GM20000 (cell line): ENCODE measurements around the gene NELFA.

Experiments
- DNase-seq: peaks from one replicate; pipeline ENCODE4 v3.0.0; 2012; ENCODE audit warnings: low spot score
- CTCF ChIP-seq: IDR thresholded peaks from 2 replicates; pipeline ENCODE4 v1.5.1; 2012; ENCODE audit warnings: mild to moderate bottlenecking, control low read depth; ENCODE audit errors: extremely low read depth, missing control alignments

The NELFA gene

GRCh38 chr4:1990676-1991075 is 18.1 kb downstream of the NELFA start:
- DNase-seq, result no peak
- TF ChIP-seq CTCF, result no peak

- TF ChIP-seq CTCF, result no peak
Measured at GRCh38 chr4:1990348-1990645, 18.5 kb downstream of the NELFA start.

GRCh38 chr4:1989533-1990347 is 19.0 kb downstream of the NELFA start:
- no peak for TF ChIP-seq CTCF
- no peak for DNase-seq

More at GRCh38 chr4:1990348-1990645, 18.5 kb downstream of the NELFA start:
- no peak for DNase-seq

GRCh38 chr4:1988327-1988724 is 20.4 kb downstream of the NELFA start:
- DNase-seq, result no peak
- TF ChIP-seq CTCF, result no peak

GRCh38 chr4:1987721-1988326 is 20.9 kb downstream of the NELFA start:
- no peak for TF ChIP-seq CTCF
- DNase-seq, result no peak

- TF ChIP-seq CTCF, result no peak
- no peak for DNase-seq
Measured at GRCh38 chr4:1987296-1987695, 21.5 kb downstream of the NELFA start.

GRCh38 chr4:1986578-1987210 is 22.1 kb downstream of the NELFA start:
- TF ChIP-seq CTCF, result no peak
- no peak for DNase-seq
